Neuron (in vitro differentiated cells): ENCODE results near the gene NFKBIA.

ENCODE experiments used
- H2AFZ ChIP-seq: one replicate; pipeline ENCODE4 v1.6.1; 2013; ENCODE audit warnings: low read depth, mild to moderate bottlenecking, inconsistent platforms, low read length, moderate library complexity
- H3K27me3 ChIP-seq: one replicate; pipeline ENCODE4 v1.6.1; 2013; ENCODE audit warnings: low read length; ENCODE audit not compliant: insufficient read depth
- H3K36me3 ChIP-seq: one replicate; pipeline ENCODE4 v1.6.1; 2013; ENCODE audit warnings: low read length; ENCODE audit not compliant: insufficient read depth
- H3K4me1 ChIP-seq: one replicate; pipeline ENCODE4 v1.6.1; 2013; ENCODE audit warnings: low read length; ENCODE audit not compliant: insufficient read depth
- H3K4me3 ChIP-seq: 2 replicates; pipeline ENCODE4 v1.5.1; 2013; ENCODE audit warnings: mild to moderate bottlenecking, low read length, moderate library complexity
- H3K9me3 ChIP-seq: one replicate; pipeline ENCODE4 v1.6.1; 2013; ENCODE audit warnings: low read length

NFKBIA gene

GRCh38 chr14:35394326-35395013, 10.1 kb downstream of the NFKBIA start:
- Histone ChIP-seq H3K4me1 (peaks cover 2% of the 10 kb centered on the region), H2AFZ (no peak overlapping the region), H3K9me3 (no peaks in the 10 kb centered on the region), H3K4me3 (no peak overlapping the region), H3K27me3 (no peaks in the 10 kb centered on the region), H3K36me3 (no peaks in the 10 kb centered on the region)

- Histone ChIP-seq H3K4me1 (peaks cover 2% of the 10 kb centered on the region), H2AFZ (no peak overlapping the region), H3K36me3 (no peaks in the 10 kb centered on the region), H3K9me3 (no peaks in the 10 kb centered on the region), H3K27me3 (no peaks in the 10 kb centered on the region), H3K4me3 (no peak overlapping the region)
These were observed 10.7 kb downstream of the NFKBIA start for GRCh38 chr14:35393826-35394225.

GRCh38 chr14:35392103-35392502, 12.4 kb downstream of the NFKBIA start:
- H3K36me3 ChIP-seq = no peaks in the 10 kb centered on the region
- no peaks in the 10 kb centered on the region for H3K4me1 ChIP-seq
- H3K9me3 ChIP-seq = no peaks in the 10 kb centered on the region
- no peak overlapping the region for H2AFZ ChIP-seq
- no peak overlapping the region for H3K4me3 ChIP-seq
- no peaks in the 10 kb centered on the region for H3K27me3 ChIP-seq

- H3K4me3 ChIP-seq = no peak overlapping the region
- no peaks in the 10 kb centered on the region for H3K36me3 ChIP-seq
- H2AFZ ChIP-seq = no peak overlapping the region
- no peaks in the 10 kb centered on the region for H3K27me3 ChIP-seq
- H3K9me3 ChIP-seq = no peaks in the 10 kb centered on the region
- no peaks in the 10 kb centered on the region for H3K4me1 ChIP-seq
These were observed 13.2 kb downstream of the NFKBIA start for GRCh38 chr14:35391388-35391710.

- Histone ChIP-seq H2AFZ (no peak overlapping the region), H3K4me1 (peaks cover under 1% of the 10 kb centered on the region), H3K9me3 (no peaks in the 10 kb centered on the region), H3K36me3 (no peaks in the 10 kb centered on the region), H3K4me3 (no peak overlapping the region), H3K27me3 (no peaks in the 10 kb centered on the region)
These were observed 13.8 kb downstream of the NFKBIA start for GRCh38 chr14:35390577-35391387.

- Histone ChIP-seq H3K9me3 (no peaks in the 10 kb centered on the region), H3K4me1 (peaks cover 14% of the 10 kb centered on the region), H3K27me3 (no peaks in the 10 kb centered on the region), H3K36me3 (no peaks in the 10 kb centered on the region), H2AFZ (no peak overlapping the region), H3K4me3 (no peak overlapping the region)
These were observed 15.3 kb downstream of the NFKBIA start for GRCh38 chr14:35389315-35389667.

GRCh38 chr14:35388656-35389314, 15.8 kb downstream of the NFKBIA start:
- H2AFZ ChIP-seq = no peak overlapping the region
- no peaks in the 10 kb centered on the region for H3K9me3 ChIP-seq
- H3K36me3 ChIP-seq = no peaks in the 10 kb centered on the region
- no peak overlapping the region for H3K4me3 ChIP-seq
- H3K27me3 ChIP-seq = no peaks in the 10 kb centered on the region
- peaks cover 18% of the 10 kb centered on the region for H3K4me1 ChIP-seq

- H3K36me3 ChIP-seq = no peaks in the 10 kb centered on the region
- no peaks in the 10 kb centered on the region for H3K27me3 ChIP-seq
- no peak overlapping the region for H3K4me3 ChIP-seq
- peaks cover 18% of the 10 kb centered on the region for H3K4me1 ChIP-seq
- no peaks in the 10 kb centered on the region for H3K9me3 ChIP-seq
- H2AFZ ChIP-seq = no peak overlapping the region
These were observed 16.6 kb downstream of the NFKBIA start for GRCh38 chr14:35387713-35388579.

GRCh38 chr14:35387219-35387618, 17.3 kb downstream of the NFKBIA start:
- Histone ChIP-seq H3K27me3 (no peaks in the 10 kb centered on the region), H3K9me3 (no peaks in the 10 kb centered on the region), H3K36me3 (no peaks in the 10 kb centered on the region), H3K4me1 (peaks cover 18% of the 10 kb centered on the region), H3K4me3 (no peak overlapping the region), H2AFZ (no peak overlapping the region)

GRCh38 chr14:35386673-35387125, 17.9 kb downstream of the NFKBIA start:
- H3K9me3 ChIP-seq = no peaks in the 10 kb centered on the region
- no peak overlapping the region for H2AFZ ChIP-seq
- peaks cover 18% of the 10 kb centered on the region for H3K4me1 ChIP-seq
- no peaks in the 10 kb centered on the region for H3K36me3 ChIP-seq
- H3K4me3 ChIP-seq = no peak overlapping the region
- no peaks in the 10 kb centered on the region for H3K27me3 ChIP-seq

GRCh38 chr14:35385042-35385839, 19.3 kb downstream of the NFKBIA start:
- Histone ChIP-seq H3K9me3 (no peaks in the 10 kb centered on the region), H3K36me3 (no peaks in the 10 kb centered on the region), H3K4me1 (peaks cover 18% of the 10 kb centered on the region), H2AFZ (peak overlapping the region; percentile 71), H3K4me3 (no peak overlapping the region), H3K27me3 (no peaks in the 10 kb centered on the region)

GRCh38 chr14:35384455-35385041, 20.0 kb downstream of the NFKBIA start:
- Histone ChIP-seq H3K4me3 (no peak overlapping the region), H3K9me3 (no peaks in the 10 kb centered on the region), H3K4me1 (peaks cover 18% of the 10 kb centered on the region)

More at GRCh38 chr14:35384455-35385041, 20.0 kb downstream of the NFKBIA start:
- Histone ChIP-seq H3K27me3 (no peaks in the 10 kb centered on the region), H2AFZ (no peak overlapping the region), H3K36me3 (no peaks in the 10 kb centered on the region)
